Peyer's patch (tissue), 4 donors: Measurements from ENCODE around the gene HAPLN3. TPM values are rescaled to one million over a fixed set of nuclear protein-coding genes. Genes with fewer than 3 reads are reported as not detected.

Source experiments
- DNase-seq, 3 donors: peaks; one replicate each; pipeline ENCODE4 v3.0.0-alpha.2; 2017 to 2019
- H3K27ac ChIP-seq, 4 donors: fragments of 200-600 bp; sonication (generic); one replicate each; pipeline ENCODE4 v1.5.1; 2016 to 2019
- H3K27me3 ChIP-seq, 2 donors: fragments of 200-600 bp; sonication (generic); one replicate each; pipeline ENCODE4 v1.5.1; 2019
- H3K36me3 ChIP-seq, 3 donors: fragments of 200-600 bp; sonication (generic); one replicate each; pipeline ENCODE4 v1.5.1; 2016 to 2019
- H3K4me1 ChIP-seq, 4 donors: fragments of 200-600 bp; sonication (generic); one replicate each; pipeline ENCODE4 v1.5.1; 2016 to 2019
- H3K4me3 ChIP-seq, 4 donors: fragments of 200-600 bp; sonication (generic); 1 replicate in 3 of 4; 2 replicates in 1 of 4; pipeline ENCODE4 v1.5.1; 2016 to 2019; ENCODE audit warnings: mild to moderate bottlenecking in 1 of 4
- H3K9me3 ChIP-seq, 4 donors: fragments of 200-600 bp; sonication (generic); one replicate each; pipeline ENCODE4 v1.5.1; 2016 to 2019; ENCODE audit warnings: mild to moderate bottlenecking in 1 of 4
- CTCF ChIP-seq, 6 experiments: fragments of 450-650 bp in 4 of 6; fragments of 200-600 bp in 2 of 6; sonication (generic) in 1 of 6; IDR thresholded peaks; one replicate each; pipeline ENCODE4 v1.5.1; 2017 to 2019; ENCODE audit warnings: antibody characterized with exemption in 6 of 6, mild to moderate bottlenecking in 3 of 6, moderate library complexity in 1 of 6
- POLR2A ChIP-seq, 2 donors: fragments of 450-650 bp; IDR thresholded peaks; one replicate each; pipeline ENCODE4 v1.5.1; 2017; ENCODE audit warnings: antibody characterized with exemption in 2 of 2, mild to moderate bottlenecking in 2 of 2, moderate library complexity in 2 of 2
- total RNA-seq, 4 donors: library from RNA; depleted of rRNA; stranded (reverse); fragments of >200 nt; gene quantifications; one replicate each; pipeline ENCODE4 v1.1.0, GENCODE V29; 2016

HAPLN3 gene
- total RNA-seq, 4 donors from 2014 or later = 3.7 to 21.5 (median 5.6) TPM

- Histone ChIP-seq H3K9me3 (no peaks in the 10 kb centered on the region), H3K27me3 (no peaks in the 10 kb centered on the region)
Observed at GRCh38 chr15:88872706-88873105, 22.6 kb downstream of the HAPLN3 start.

DNA sequence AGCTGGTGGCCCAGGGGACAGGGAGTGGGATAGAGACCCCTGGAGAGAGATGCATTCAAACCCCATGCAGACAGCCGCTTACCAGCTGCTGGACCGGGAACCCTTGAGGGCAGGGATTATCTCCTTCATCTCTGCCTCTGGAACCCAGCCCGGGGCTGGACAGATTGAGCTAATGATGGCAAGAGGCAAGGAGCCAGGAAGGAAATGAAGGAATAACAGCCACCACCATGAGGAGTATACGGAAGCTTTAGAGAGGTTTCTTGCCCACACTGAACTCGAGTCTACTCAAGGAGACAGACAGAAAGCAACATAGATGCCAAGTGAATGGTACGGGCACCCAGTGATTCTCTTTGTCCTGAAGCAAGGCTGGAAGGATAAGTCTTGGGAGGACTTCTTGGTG is 23.2 kb downstream of the HAPLN3 start:
- Histone ChIP-seq H3K4me1 (no peaks in the 10 kb centered on the region), H3K9me3 (no peaks in the 10 kb centered on the region), H3K36me3 (no peaks in the 10 kb centered on the region), H3K27me3 (no peaks in the 10 kb centered on the region), H3K27ac (no peak overlapping the region), H3K4me3 (no peak overlapping the region)
- no peak for TF ChIP-seq POLR2A (IDR thresholded peaks at IDR 0.05)
- TF ChIP-seq CTCF (IDR thresholded peaks at IDR 0.05) = no peak
- no peak for DNase-seq

More at GRCh38 chr15:88872706-88873105, 22.6 kb downstream of the HAPLN3 start:
- DNase-seq = no peak
- H3K36me3 ChIP-seq = no peaks in the 10 kb centered on the region
- H3K4me3 ChIP-seq = no peak overlapping the region
- no peaks in the 10 kb centered on the region for H3K4me1 ChIP-seq
- H3K27ac ChIP-seq = no peak overlapping the region
- TF ChIP-seq POLR2A (IDR thresholded peaks at IDR 0.05) = no peak

DNA sequence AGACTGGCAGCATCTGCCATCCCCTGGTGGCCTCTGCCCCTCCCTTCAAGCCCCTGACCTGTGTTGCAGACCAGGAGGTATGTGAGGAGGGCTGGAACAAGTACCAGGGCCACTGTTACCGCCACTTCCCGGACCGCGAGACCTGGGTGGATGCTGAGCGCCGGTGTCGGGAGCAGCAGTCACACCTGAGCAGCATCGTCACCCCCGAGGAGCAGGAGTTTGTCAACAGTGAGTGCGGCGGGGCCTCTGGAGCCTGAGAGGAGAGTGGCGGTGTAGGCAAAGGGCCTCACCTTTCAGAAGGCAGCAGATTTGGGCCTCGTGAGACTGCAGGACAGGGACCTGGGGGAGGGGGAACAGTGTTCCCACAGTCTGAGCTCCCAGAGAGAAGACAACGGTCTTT is 24.0 kb downstream of the HAPLN3 start:
- Histone ChIP-seq H3K4me3 (no peak overlapping the region), H3K36me3 (no peaks in the 10 kb centered on the region), H3K27ac (no peak overlapping the region), H3K27me3 (no peaks in the 10 kb centered on the region), H3K9me3 (no peaks in the 10 kb centered on the region), H3K4me1 (no peaks in the 10 kb centered on the region)
- DNase-seq = no peak
- no peak for TF ChIP-seq POLR2A (IDR thresholded peaks at IDR 0.05)
- TF ChIP-seq CTCF (IDR thresholded peaks at IDR 0.05) = no peak

GRCh38 chr15:88866295-88866881 is 29.0 kb downstream of the HAPLN3 start:
- H3K36me3 ChIP-seq = no peaks in the 10 kb centered on the region
- TF ChIP-seq POLR2A (IDR thresholded peaks at IDR 0.05) (no peak), CTCF (IDR thresholded peaks at IDR 0.05) (no peak)
- H3K4me3 ChIP-seq = no peak overlapping the region
- H3K27ac ChIP-seq = no peak overlapping the region
- H3K9me3 ChIP-seq = no peaks in the 10 kb centered on the region
- no peak for DNase-seq
- no peaks in the 10 kb centered on the region for H3K4me1 ChIP-seq
- H3K27me3 ChIP-seq = no peaks in the 10 kb centered on the region

DNA sequence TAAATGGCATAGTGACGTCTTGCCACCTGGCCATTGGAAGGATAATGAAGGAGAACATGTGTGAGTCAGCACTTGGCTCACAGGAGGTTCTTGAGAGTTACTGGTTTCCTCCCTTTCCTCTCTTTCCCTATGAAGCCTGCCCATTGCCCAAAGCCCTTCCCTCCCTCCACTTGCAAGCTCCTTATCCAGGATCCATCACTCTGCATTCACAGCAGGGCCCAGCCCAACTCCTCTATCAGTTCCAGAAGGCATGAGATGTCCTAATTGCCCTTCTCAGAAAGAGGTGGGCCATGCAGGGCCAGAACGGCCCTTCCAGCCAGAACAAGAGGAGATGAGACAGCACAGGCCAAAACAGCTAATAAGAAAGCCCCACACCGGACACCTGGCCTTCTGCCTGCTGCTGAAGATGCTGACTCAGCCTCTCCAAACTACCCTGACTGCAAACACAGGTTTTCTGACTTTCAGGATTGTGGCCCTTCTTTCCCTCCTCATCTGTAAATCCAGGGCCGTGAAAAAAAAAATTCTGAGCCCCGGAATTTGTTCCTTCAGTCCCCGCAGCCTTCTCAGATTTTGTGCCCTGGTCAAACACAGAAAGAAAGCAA is 29.7 kb downstream of the HAPLN3 start:
- Histone ChIP-seq H3K4me3 (no peak overlapping the region), H3K9me3 (no peaks in the 10 kb centered on the region), H3K27me3 (no peaks in the 10 kb centered on the region), H3K27ac (no peak overlapping the region), H3K4me1 (no peaks in the 10 kb centered on the region), H3K36me3 (no peaks in the 10 kb centered on the region)
- no peak for DNase-seq
- no peak for TF ChIP-seq CTCF (IDR thresholded peaks at IDR 0.05)
- no peak for TF ChIP-seq POLR2A (IDR thresholded peaks at IDR 0.05)

DNA sequence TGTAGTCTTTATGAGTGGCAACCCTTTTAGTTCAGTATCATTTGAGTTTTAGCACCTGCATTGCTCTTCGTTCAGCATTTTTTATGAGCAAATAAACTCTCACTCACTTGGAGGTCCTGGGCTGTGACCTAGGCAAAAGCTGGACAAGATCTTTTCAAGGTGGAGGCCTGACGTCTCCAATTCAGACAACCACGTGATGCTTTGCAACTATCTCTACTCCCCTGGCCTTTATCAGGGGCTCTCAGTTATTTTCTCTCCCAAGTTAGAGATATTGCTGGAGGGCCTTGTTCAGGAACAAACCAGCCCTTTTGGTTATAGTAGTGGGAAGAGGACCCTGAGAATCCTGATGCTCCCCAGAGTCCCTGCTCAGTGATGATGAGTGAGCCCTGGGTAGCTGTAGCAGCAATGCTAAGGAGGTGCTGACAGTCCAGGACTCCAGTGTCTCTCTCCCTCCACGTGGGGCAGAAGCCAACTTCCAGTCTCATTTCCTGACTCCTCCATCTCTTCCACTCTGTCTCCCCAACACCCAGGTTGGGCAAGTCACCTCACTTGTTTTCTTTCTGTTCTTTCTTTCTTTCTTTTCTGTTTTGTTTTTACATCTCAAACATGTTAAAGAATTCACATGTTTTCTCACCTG is 30.4 kb downstream of the HAPLN3 start:
- Histone ChIP-seq H3K27me3 (no peaks in the 10 kb centered on the region), H3K4me3 (no peak overlapping the region), H3K36me3 (no peaks in the 10 kb centered on the region), H3K9me3 (no peaks in the 10 kb centered on the region), H3K4me1 (no peaks in the 10 kb centered on the region), H3K27ac (no peak overlapping the region)
- no peak for TF ChIP-seq CTCF (IDR thresholded peaks at IDR 0.05)
- no peak for TF ChIP-seq POLR2A (IDR thresholded peaks at IDR 0.05)
- DNase-seq = no peak
